GM18873 (cell line): Measurements from ENCODE around the gene RFPL1.
"Not testable (repeated sequence)": the region's sequence is repeated elsewhere in the genome, so short reads cannot be mapped to it uniquely, and the experiment has no call there.

Experiments used
- ATAC-seq: cut with Tn5 transposase; IDR thresholded peaks from one replicate; pipeline ENCODE4 v1.9.1; 2021; ENCODE audit warnings: mild to moderate bottlenecking, moderate library complexity, moderate number of reproducible peaks; ENCODE audit not compliant: unreplicated experiment, low FRiP score

Gene RFPL1

GRCh38 chr22:29476116-29476515 is 37.7 kb downstream of the RFPL1 start:
- no peak for ATAC-seq

- ATAC-seq, result no peak
Observed at GRCh38 chr22:29477723-29478318, 39.4 kb downstream of the RFPL1 start.

- no peak for ATAC-seq
Observed at GRCh38 chr22:29478326-29479276, 40.2 kb downstream of the RFPL1 start.

- no peak for ATAC-seq
Observed at GRCh38 chr22:29479417-29480261, 41.3 kb downstream of the RFPL1 start, which contains the start of gene NEFH. NEFH (plus strand) TSS chr22:29480218; CDS start chr22:29480263, 45 bp downstream.

GRCh38 chr22:29480262-29480511 is 41.8 kb downstream of the RFPL1 start:
- ATAC-seq, result no peak

GRCh38 chr22:29480512-29481264 is 42.3 kb downstream of the RFPL1 start:
- ATAC-seq, result no peak

GRCh38 chr22:29481265-29482000 is 43.0 kb downstream of the RFPL1 start:
- ATAC-seq, result no peak

- no peak for ATAC-seq
Observed at GRCh38 chr22:29482253-29482652, 43.9 kb downstream of the RFPL1 start.

GRCh38 chr22:29482726-29483125 is 44.3 kb downstream of the RFPL1 start:
- ATAC-seq, result no peak

GRCh38 chr22:29483254-29483653 is 44.9 kb downstream of the RFPL1 start:
- ATAC-seq, result no peak

GRCh38 chr22:29484642-29485041 is 46.3 kb downstream of the RFPL1 start:
- ATAC-seq, result no peak

- ATAC-seq, result no peak
Observed at GRCh38 chr22:29485448-29485847, 47.1 kb downstream of the RFPL1 start.

GRCh38 chr22:29487426-29487986 is 49.1 kb downstream of the RFPL1 start:
- ATAC-seq, result no peak

GRCh38 chr22:29489127-29489780 is 50.9 kb downstream of the RFPL1 start:
- not testable (repeated sequence) for ATAC-seq

GRCh38 chr22:29491012-29491411 is 52.6 kb downstream of the RFPL1 start:
- ATAC-seq, result no peak
